GM12872 (cell line): ENCODE data around the gene SPAST.

ENCODE experiments used
- TF ChIP-seq, protein P1 (sequence below): IDR thresholded peaks from 3 replicates; pipeline ENCODE4 v1.5.1; 2011; ENCODE audit warnings: low read depth, mild to moderate bottlenecking, low read length, moderate library complexity; ENCODE audit not compliant: insufficient read depth

The SPAST gene

DNA sequence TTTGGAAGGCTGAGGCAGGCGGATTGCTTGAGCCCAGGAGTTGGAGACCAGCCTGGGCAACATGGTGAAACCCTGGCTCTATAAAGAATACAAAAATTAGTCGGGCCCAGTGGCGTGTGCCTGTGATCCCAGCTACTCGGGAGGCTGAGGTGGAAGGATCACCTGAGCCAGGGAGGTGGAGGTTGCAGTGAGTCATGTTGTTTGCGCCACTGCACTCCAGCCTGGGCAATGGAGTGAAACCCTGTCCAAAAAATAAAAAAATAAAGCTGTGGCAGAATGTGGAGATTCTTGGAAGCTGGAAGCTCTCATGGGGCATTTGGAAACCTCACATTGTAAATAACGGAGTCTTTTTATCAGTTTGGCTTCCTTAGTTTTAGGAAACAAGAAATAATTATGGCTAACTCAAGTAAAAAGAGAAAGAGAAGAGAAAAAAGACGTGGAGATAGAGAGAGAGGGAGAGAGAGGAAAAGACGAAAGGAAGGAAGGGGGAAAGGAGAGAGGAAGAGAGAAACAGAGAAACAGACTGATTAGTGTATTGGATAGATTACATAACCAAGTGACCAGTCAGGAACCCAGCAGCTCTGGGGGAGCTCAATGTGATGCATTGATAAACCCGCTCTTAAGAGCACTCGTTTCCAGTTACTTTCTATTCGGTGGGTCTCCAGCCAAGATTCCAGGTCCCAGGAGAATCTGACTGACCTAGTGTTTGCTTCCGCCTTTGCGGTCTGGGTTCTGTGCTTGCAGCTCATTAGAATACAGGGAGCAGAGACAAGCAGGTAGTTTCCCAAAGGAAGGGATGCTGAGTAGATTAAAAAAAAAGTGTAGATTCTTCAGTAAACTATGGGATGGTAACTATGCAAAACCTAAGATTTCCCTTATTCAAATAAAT, 1.1 kb upstream of the SPAST start:
- TF ChIP-seq, protein P1, sequence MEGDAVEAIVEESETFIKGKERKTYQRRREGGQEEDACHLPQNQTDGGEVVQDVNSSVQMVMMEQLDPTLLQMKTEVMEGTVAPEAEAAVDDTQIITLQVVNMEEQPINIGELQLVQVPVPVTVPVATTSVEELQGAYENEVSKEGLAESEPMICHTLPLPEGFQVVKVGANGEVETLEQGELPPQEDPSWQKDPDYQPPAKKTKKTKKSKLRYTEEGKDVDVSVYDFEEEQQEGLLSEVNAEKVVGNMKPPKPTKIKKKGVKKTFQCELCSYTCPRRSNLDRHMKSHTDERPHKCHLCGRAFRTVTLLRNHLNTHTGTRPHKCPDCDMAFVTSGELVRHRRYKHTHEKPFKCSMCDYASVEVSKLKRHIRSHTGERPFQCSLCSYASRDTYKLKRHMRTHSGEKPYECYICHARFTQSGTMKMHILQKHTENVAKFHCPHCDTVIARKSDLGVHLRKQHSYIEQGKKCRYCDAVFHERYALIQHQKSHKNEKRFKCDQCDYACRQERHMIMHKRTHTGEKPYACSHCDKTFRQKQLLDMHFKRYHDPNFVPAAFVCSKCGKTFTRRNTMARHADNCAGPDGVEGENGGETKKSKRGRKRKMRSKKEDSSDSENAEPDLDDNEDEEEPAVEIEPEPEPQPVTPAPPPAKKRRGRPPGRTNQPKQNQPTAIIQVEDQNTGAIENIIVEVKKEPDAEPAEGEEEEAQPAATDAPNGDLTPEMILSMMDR, result no peak

DNA sequence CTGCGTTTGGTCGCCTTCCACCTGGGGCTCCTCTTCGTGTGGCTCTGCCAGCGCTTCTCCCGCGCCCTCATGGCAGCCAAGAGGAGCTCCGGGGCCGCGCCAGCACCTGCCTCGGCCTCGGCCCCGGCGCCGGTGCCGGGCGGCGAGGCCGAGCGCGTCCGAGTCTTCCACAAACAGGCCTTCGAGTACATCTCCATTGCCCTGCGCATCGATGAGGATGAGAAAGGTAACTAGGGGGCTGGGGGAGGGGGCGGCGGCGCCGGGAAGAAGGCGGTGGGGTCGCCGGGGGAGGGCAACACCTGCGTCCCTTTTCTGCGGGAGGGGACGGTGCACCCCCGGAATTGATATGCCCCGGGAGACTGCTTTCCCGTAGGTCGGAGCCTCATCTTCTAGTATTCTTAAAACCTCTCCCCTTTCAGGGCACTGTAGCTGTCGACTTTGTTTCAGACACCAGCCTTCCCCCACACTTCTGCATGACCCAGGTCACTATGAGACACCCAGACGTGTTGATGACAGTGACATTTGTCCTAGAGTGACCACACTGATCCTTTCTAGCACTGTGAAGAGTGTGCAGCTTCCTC, 755 bp downstream of the SPAST start:
- TF ChIP-seq, protein P1, result no peak

DNA sequence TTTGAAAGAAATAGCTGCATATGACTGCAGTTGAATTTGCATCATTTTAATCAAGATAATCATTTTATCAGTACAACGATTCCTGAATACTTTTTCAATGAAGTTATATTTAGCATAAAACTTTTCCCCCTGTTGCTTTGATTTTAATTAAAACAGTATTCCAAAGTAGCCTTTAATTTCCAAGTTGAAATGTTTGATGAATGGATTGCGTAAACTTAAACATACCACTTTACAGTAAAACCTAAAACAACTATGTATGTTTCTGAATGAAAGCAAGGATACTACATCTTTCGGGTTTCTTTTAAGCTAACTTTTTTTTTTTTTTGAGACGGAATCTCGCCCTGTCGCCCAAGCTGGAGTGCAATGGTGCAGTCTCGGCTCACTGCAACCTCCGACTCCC, 1.4 kb downstream of the SPAST start:
- TF ChIP-seq, protein P1, result no peak

DNA sequence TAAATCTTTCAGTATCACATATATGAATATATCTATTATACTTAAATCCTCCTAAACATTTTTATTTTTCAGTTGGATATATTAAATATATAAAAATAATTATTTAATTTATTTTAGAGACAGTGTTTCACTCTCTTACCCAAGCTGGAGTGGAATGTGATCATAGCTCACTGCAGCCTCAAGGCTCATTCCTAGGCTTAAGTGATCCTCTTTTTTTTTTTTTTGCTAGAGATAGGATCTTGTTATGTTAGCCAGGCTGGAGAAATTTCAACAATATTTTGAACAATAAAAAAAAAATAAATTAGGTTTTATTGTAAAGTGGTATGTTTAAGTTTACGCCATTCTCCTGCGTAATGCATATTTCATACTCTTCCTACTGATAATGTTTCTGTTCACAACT, 4.2 kb downstream of the SPAST start:
- TF ChIP-seq, protein P1, result no peak

DNA sequence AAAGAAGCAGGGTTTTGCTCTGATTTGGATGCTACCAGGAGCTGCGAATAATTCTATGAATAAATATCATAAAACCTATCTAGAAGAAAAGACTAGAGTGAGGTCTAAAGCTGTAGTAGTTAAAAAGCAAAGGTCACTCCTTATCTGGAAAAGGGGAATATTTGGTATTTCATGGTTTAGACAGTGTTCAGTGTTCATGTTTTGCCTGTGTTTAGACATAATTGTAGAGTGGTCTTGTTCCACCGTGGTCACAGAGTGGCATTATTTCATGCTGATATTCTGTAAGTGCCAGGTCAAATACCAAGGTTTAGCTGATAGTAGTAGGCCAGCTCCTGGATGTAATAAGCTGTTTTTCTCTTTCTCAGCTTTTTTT, 10.8 kb downstream of the SPAST start:
- TF ChIP-seq, protein P1, result no peak

DNA sequence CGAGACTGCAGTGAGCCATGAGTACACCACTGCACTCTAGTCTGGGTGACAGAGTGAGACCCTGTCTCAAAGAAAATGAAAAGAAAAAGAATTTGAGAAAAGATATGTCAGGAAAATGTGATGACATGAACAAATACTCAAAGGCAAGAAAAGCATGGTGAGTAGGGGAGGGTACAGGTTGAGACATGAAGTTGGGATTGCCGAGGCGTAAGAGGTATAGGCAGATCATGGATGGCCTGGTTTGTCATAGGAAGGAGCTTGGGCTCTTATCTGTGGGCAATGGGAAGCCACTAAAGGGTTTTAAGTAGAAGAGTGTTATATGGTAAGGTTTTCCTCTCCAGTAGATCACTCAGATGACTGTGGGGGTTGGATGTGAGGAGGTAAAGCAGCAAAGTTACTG, 32.3 kb downstream of the SPAST start:
- TF ChIP-seq, protein P1, result no peak

DNA sequence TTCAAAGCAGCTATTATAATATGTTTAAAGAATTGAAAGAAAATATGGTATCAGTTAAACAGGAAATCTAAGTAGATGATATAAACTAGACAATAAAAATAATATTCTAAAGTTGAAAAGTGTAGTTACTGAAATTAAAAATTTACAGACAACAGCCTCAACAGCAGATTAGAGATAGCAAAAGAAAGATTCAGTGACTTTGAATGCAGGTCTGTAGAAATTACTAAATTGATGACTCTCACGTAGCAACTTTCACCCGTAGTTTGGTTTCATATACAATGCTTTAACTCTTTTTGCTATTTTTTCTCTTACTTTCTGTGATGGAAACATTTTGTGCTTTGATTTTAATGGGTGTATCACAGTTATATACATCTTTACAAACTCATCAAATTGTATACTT, 44.8 kb downstream of the SPAST start:
- TF ChIP-seq, protein P1, result no peak
